GM18520 (cell line): ENCODE measurements around the gene TMEM167A.

ENCODE experiments used
- ATAC-seq: cut with Tn5 transposase; IDR thresholded peaks from one replicate; pipeline ENCODE4 v1.9.1; 2021; ENCODE audit not compliant: unreplicated experiment

Gene TMEM167A

DNA sequence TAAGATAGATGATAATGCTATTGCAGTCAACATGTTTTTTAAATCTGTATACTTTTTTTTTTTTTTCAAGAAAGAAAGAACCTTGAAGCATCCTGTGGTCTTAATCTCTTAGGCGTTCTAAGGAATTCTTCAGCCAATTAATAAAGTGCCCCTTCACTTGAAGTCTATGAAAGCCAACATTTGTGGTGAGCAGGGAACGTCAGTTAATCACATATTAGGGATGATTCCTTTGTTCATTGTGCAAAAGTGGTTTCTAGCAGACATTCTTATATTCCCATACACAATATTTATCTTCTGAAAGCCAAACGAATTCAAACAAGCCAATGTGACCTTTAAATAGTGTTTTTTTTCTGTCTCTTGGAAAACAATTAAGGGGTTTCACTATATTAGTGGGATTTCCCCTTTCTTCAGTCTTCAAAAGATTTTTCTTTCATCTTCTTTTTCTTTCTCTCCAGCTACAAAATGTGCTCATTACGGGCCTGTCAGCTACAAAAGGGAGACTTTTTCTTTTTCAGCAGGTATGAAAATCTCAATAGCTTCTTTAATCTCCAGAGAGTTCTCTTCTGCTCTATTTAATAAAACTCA lies 40.1 kb downstream of the TMEM167A start:
- ATAC-seq = no peak

DNA sequence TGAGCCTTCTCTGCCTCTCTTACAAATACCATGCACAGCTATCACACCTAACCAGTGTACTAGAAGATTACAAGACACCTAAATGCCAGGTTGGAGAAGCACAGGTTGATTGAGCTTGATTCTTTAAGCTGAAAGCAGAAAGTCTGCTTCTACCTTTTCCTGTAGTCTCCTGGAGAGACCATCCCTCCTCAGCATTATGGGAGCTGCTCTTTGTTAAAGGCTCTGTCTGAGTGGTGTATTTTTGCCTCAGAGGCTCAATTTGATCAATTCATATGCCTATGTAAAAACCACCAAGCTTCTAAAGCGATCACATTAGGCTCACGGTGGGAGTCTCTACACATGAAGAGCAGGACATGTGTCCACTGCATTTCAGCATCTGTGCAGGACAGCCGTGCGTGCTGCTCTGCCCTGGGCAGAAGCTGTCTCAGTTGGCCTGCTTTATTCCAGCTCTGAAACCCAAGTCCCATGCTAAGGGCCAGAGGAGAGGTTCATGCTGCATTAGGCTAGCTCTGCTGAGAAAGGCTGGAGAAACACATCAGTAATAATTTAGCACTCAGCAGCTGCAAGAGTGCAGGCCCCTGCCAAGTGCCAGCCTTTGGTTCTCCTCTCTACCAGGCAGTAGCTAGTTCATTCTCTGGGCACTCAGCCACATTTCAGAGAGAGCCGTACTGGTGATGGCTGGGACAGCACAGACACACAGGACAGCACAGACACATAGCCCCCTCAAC lies 41.7 kb downstream of the TMEM167A start:
- no peak for ATAC-seq

DNA sequence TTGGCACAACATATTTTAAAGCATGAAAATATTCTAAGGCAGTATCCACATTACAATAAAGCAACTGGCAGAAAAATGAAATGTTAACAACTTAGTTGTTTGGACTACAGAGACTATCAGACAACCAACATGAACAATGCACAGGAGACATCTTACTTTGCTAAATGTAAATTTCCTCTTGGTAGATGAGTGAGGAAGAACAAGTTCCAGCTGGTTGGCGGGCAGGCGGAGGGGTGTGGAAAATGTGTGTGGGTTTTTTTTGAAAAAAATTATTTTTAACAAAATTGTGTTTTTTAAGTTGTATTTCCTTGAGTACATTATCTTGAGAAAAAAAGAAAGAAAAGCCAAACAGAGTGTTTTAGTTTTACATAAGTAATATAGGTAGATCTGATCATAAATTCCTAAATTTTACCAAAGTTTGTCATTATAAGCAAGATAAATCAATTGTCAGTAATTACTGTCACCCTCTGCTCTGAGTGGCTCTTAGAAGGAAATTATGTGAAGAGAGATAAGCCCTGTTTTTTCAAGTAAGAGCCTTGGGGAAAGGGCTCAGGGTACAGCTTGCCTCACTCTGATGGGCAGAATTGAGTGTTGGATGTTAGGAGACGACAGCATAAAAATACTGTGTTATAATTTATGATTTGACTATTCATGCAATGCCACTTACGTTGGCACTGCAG lies 42.5 kb downstream of the TMEM167A start:
- ATAC-seq = no peak

DNA sequence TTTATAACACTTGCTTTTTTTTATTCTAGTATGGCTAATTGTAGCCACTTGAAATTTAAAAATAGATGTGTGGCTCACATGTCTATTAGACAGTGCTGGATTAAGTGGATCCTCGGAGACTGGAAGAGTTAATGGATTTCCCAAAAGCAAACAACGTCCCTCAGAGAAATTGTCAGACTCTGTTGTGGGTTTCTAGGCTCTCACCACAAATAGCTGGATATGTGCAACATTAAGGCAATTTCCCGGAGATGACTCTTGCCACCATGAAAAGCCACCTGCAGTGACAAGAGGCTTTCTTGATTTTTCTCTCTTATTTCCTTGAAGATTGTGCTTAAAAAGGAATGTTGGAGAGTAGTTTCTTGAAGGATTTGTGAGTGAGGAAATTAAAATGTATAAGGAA lies 43.2 kb downstream of the TMEM167A start:
- ATAC-seq = no peak

- no peak for ATAC-seq
These were observed 45.8 kb downstream of the TMEM167A start for GRCh38 chr5:83031381-83031780.

- ATAC-seq = no peak
These were observed 47.3 kb downstream of the TMEM167A start for GRCh38 chr5:83029912-83030311.

GRCh38 chr5:83026930-83027687 lies 50.1 kb downstream of the TMEM167A start:
- ATAC-seq = no peak

- ATAC-seq = no peak
These were observed 50.7 kb downstream of the TMEM167A start for GRCh38 chr5:83026516-83026915.

GRCh38 chr5:83025690-83026478 lies 51.3 kb downstream of the TMEM167A start:
- no peak for ATAC-seq

DNA sequence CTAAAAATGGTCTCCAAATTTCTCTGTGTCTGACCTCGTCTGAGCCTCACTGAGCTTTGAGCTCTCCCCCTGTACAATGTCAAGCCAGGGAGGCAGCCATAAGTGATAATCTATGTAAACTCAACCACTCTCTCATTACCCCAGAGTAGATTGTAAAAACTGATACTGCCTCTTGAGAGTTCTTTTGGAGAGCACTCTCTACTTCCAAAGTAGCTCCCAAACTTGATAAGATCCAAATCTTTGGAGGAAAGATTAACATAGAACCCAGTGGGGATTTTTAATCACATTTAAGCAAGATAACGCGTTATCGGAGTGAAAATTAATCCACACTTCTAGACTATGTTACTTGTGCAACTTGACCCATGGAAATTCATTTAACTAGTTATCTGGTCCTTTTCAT lies 54.9 kb downstream of the TMEM167A start:
- no peak for ATAC-seq

DNA sequence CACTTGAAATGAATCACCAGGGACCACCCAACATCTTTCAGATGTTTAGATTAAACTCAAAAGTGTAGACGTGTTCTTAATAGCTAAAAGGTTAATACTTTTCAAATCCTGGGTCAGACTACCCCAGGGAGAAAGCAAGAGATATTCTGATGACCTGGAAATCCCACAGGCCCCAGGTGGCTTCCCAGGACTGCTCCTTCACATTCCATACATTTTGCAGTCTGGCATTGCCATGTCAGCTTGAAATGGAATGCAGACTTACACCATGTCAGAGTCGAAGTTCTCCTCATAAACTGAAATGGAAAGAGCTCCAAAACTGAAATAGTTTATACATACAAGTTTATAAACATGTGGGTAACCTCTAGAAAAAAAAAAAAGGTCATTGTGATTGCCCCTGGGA lies 61.5 kb downstream of the TMEM167A start:
- ATAC-seq = no peak

- ATAC-seq = peak; percentile 95
These were observed 65.2 kb downstream of the TMEM167A start for GRCh38 chr5:83011985-83012384.

- ATAC-seq = no peak
These were observed 67.8 kb downstream of the TMEM167A start for GRCh38 chr5:83009408-83009807.

- no peak for ATAC-seq
These were observed 69.4 kb downstream of the TMEM167A start for GRCh38 chr5:83007755-83008154.

GRCh38 chr5:83006683-83007283 lies 70.4 kb downstream of the TMEM167A start:
- no peak for ATAC-seq

DNA sequence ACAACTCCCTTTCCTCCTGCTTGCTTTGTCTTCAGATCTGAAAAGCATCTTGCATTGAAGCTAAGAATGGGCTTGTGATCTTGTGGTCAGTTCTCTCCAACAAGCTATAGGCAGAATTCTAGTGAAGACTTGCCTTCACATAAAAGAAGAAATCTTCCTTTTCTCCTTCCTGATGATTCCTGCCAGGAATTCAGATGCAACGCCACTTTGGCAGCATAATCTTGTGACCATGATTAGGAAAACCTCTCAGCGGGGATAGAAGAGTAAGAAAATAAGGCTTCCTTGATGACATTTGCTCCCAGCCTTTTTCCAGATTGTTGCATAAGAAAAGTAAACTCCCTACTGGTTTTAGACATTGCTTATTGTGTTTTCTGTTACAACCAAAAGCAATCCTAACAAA lies 73.4 kb downstream of the TMEM167A start:
- no peak for ATAC-seq
